Progenitor cell of endocrine pancreas (in vitro differentiated cells): ENCODE results near the gene ZNF33B. TPM values are rescaled to one million over a fixed set of nuclear protein-coding genes. Genes with fewer than 3 reads are reported as not detected.
A peak's percentile ranks its signal among the peaks of the same experiment; 100 is the strongest.

ENCODE experiments used
- DNase-seq: peaks from one replicate; pipeline ENCODE4 v3.0.0; 2021; ENCODE audit warnings: low spot score; ENCODE audit not compliant: unreplicated experiment
- H3K27ac Mint-ChIP-seq: 2 replicates; pipeline ENCODE4 v1.8.0; 2021; ENCODE audit warnings: mild to moderate bottlenecking, moderate library complexity, mixed read lengths
- H3K27me3 Mint-ChIP-seq: 2 replicates; pipeline ENCODE4 v1.8.0; 2021; ENCODE audit warnings: mixed read lengths
- H3K36me3 Mint-ChIP-seq: 2 replicates; pipeline ENCODE4 v1.8.0; 2022; ENCODE audit warnings: mixed read lengths; ENCODE audit not compliant: insufficient read depth
- H3K4me1 Mint-ChIP-seq: 2 replicates; pipeline ENCODE4 v1.8.0; 2021; ENCODE audit warnings: low read depth, mixed read lengths
- H3K4me3 Mint-ChIP-seq: 2 replicates; pipeline ENCODE4 v1.8.0; 2021; ENCODE audit warnings: low read depth, mild to moderate bottlenecking, moderate library complexity, mixed read lengths
- H3K9me3 Mint-ChIP-seq: 2 replicates; pipeline ENCODE4 v1.8.0; 2021; ENCODE audit warnings: low read depth, mixed read lengths
- CTCF ChIP-seq: fragments of 200-600 bp; sonication (generic); IDR thresholded peaks from one replicate; pipeline ENCODE4 v1.5.0; 2021; ENCODE audit warnings: antibody characterized with exemption, mild to moderate bottlenecking; ENCODE audit not compliant: unreplicated experiment
- total RNA-seq: library from RNA; stranded (reverse); gene quantifications from 2 replicates; pipeline ENCODE4 v1.2.1, GENCODE V29; 2021

Gene ZNF33B
- total RNA-seq, 1 donor from 2014 or later: 54.7 TPM

DNA sequence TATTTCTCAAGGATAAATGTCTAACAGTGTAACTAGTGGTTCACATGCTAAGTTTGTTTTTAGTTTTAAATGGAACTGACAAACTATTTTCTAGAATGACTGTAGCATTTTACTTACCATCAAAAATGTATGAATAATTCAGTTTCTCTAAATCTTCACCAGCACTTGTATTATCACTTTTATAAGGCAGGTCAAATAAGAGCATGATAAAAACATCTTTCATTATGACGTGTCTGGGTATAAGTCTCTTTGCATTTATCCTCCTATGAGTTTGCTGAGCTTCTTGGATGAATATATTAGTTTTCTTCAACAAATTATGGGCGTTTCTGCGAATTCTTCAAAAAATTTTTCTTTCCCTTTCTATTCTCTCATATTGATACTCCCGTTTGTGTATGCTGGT lies 19.9 kb downstream of the ZNF33B start:
- Mint-ChIP-seq H3K4me3 (no peak overlapping the region), H3K9me3 (no peaks in the 10 kb centered on the region), H3K27me3 (no peaks in the 10 kb centered on the region), H3K27ac (no peak overlapping the region), H3K4me1 (no peaks in the 10 kb centered on the region), H3K36me3 (peaks cover 42% of the 10 kb centered on the region)
- TF ChIP-seq CTCF: no peak
- DNase-seq: no peak

DNA sequence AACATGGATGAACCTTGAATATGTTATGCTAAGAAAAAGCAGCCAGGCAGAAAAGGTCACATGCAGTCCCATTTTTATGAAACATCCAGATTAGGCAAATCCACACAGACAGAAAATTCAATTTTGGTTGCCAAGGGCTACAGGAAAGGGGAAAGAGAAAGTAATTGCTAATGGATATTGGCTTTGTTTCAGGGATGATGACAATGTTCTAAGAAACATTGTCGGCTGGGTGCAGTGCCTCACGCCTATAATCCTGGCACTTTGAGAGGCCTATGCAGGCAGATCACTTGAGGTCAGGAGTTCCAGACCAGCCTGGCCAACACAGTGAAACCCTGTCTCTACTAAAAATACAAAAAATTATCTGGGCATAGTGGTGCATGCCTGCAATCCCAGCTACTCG lies 23.0 kb downstream of the ZNF33B start:
- TF ChIP-seq CTCF: no peak
- H3K36me3 Mint-ChIP-seq: peaks cover 55% of the 10 kb centered on the region
- no peak for DNase-seq
- peaks cover 4% of the 10 kb centered on the region for H3K9me3 Mint-ChIP-seq
- no peak overlapping the region for H3K4me3 Mint-ChIP-seq
- H3K27me3 Mint-ChIP-seq: no peaks in the 10 kb centered on the region
- no peak overlapping the region for H3K27ac Mint-ChIP-seq
- no peaks in the 10 kb centered on the region for H3K4me1 Mint-ChIP-seq

- Mint-ChIP-seq H3K27me3 (no peaks in the 10 kb centered on the region), H3K4me1 (no peaks in the 10 kb centered on the region), H3K4me3 (no peak overlapping the region), H3K27ac (peak overlapping the region; percentile 20), H3K36me3 (peaks cover 83% of the 10 kb centered on the region), H3K9me3 (peaks cover 36% of the 10 kb centered on the region)
- DNase-seq: no peak
- TF ChIP-seq CTCF: no peak
Measured at GRCh38 chr10:42609872-42610271, 28.5 kb downstream of the ZNF33B start.

DNA sequence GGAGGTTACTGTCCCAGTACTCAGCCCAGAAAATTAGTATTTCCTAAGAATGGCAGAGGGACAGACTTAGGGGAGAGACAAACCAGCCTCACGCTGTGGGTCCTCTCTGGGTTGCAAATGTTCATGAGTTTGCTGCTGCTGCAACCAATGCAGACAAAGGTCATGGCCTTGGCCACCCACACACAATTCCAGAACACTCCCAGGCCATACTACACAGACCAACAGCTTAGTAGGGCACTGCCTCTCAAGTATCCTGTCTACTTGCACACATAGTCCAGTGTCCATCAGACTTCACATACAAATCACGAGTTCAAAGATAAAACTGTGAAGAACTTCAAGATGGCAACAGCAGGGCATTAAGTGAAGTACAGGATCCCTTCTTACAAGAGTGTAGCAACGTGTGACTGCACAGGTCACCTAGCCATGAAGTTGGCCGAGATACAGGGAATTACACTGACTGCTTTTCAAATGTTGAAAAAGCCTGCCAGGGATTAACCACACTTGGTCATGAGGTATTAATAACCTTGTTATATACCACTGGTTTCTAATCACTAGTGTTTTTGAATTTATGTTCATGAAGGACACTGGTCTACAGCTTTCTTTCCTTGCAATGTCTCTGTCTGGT lies 40.0 kb downstream of the ZNF33B start:
- DNase-seq: no peak
- Mint-ChIP-seq H3K9me3 (peaks cover 70% of the 10 kb centered on the region), H3K27me3 (no peaks in the 10 kb centered on the region), H3K4me1 (no peaks in the 10 kb centered on the region), H3K36me3 (peaks cover 83% of the 10 kb centered on the region), H3K27ac (no peak overlapping the region), H3K4me3 (no peak overlapping the region)
- no peak for TF ChIP-seq CTCF

- DNase-seq: no peak
- H3K27me3 Mint-ChIP-seq: no peaks in the 10 kb centered on the region
- no peak overlapping the region for H3K4me3 Mint-ChIP-seq
- no peak for TF ChIP-seq CTCF
- no peaks in the 10 kb centered on the region for H3K4me1 Mint-ChIP-seq
- no peak overlapping the region for H3K27ac Mint-ChIP-seq
- peaks cover 85% of the 10 kb centered on the region for H3K36me3 Mint-ChIP-seq
- peaks cover 73% of the 10 kb centered on the region for H3K9me3 Mint-ChIP-seq
Measured at GRCh38 chr10:42596196-42596595, 42.2 kb downstream of the ZNF33B start.
